HG02678 (cell line): Measurements from ENCODE around the gene NT5C1A.

Experiments used
- ATAC-seq: cut with Tn5 transposase; IDR thresholded peaks from one replicate; pipeline ENCODE4 v1.9.1; 2021; ENCODE audit warnings: mild to moderate bottlenecking, moderate library complexity; ENCODE audit not compliant: unreplicated experiment

The NT5C1A gene

DNA sequence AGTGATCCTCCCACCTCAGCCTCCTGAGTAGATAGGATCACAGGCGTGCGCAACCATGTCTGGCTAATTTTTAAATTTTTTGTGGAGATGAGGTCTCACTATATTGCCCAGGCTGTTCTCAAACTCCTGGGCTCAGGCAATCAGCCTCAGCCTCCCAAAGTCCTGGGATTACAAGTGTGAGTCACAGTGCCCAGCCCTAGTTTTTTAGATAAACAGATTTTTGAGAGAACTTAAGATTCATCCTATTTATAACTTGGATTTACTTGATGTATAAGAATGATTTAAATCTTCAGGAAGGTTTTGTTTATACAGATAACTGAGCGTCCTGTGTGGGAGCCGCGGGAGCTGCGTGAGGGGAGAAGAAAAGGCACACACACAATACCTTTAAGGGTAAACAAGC, 58.7 kb downstream of the NT5C1A start:
- no peak for ATAC-seq

DNA sequence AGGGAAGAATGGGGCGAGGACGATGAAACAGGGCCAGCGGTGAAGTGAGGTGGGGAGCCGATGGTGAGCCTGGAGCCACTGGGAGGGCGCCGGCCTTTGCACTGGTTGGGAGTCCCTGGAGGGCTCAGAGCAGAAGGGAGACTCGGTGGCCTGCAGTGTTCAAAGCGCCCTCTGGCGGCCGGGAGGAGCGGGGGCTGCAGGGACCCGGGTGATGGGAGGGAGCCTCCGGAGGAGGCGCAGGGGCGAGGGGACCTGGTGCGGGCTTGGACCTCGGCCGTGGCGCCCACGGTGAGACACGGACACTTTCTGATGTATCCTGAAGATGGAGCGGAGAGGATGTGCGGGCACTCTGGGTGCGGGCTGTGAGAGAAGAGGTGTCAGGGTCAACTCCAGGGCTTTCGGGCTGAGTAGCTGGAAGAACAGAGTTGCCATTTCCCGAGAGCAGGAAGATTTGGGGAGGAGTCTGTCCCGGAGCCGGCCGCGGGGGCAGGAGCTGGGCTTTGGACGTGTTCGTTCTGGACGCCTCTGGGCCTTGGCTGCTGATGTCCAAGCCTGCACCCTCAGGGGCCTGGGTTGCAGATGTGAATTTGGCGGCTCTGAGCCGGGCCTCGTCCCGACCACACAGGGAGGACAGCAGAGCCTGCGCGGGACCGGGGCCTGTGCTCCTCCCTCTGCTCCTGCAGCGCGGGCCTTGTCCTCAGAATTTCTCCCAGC, 62.1 kb downstream of the NT5C1A start:
- ATAC-seq = peak; percentile 68
